H1 (cell line): Measurements from ENCODE around the gene IKBIP. TPM values are rescaled to one million over a fixed set of nuclear protein-coding genes. Genes with fewer than 3 reads are reported as not detected.

ENCODE experiments used
- CTCF ChIA-PET: fragments of 300-600 bp; sonication (Branson Sonifier 250); formaldehyde crosslinking; loops from one replicate; lab custom pipeline; 2021; ENCODE audit not compliant: partially characterized antibody; lab: Charles Lee
- POLR2A ChIA-PET: fragments of 300-600 bp; sonication (Branson Sonifier 250); formaldehyde crosslinking; loops from one replicate; lab custom pipeline; 2021; ENCODE audit warnings: inconsistent platforms; ENCODE audit not compliant: partially characterized antibody; lab: Charles Lee
- DNase-seq, 2 experiments: peaks; one replicate each; pipeline versions ENCODE4 v3.0.0 to v3.0.0-alpha.2; 2010 to 2022; ENCODE audit warnings: low spot score in 2 of 2, low read depth in 1 of 2, mixed read lengths in 1 of 2
- FAIRE-seq: peaks from 2 replicates; lab custom pipeline; 2011; peaks lifted over from hg19 to GRCh38; lab: Jason Lieb, UNC
- H2AFZ ChIP-seq: 2 replicates; pipeline ENCODE4 v1.8.1; 2012; ENCODE audit warnings: low read length, inconsistent platforms
- H2AK5ac ChIP-seq: 2 replicates; pipeline ENCODE4 v1.6.1; 2013; ENCODE audit warnings: low read depth, low read length
- H2BK120ac ChIP-seq: replicated peaks from 2 replicates; pipeline ENCODE3; 2013; ENCODE audit warnings: low read depth, low read length, inconsistent platforms
- H2BK12ac ChIP-seq: 2 replicates; pipeline ENCODE4 v1.6.1; 2013; ENCODE audit warnings: low read depth, low read length
- H2BK15ac ChIP-seq: 2 replicates; pipeline ENCODE4 v1.6.1; 2013; ENCODE audit warnings: low read length
- H2BK20ac ChIP-seq: 2 replicates; pipeline ENCODE4 v1.6.1; 2013; ENCODE audit warnings: low read length
- H2BK5ac ChIP-seq: 2 replicates; pipeline ENCODE4 v1.6.1; 2013; ENCODE audit warnings: low read depth, low read length
- H3K14ac ChIP-seq: 2 replicates; pipeline ENCODE4 v1.6.1; 2013; ENCODE audit warnings: inconsistent platforms; ENCODE audit not compliant: insufficient read length
- H3K18ac ChIP-seq: 2 replicates; pipeline ENCODE4 v1.6.1; 2013; ENCODE audit warnings: low read length; ENCODE audit errors: extremely low read depth
- H3K23ac ChIP-seq: 2 replicates; pipeline ENCODE4 v1.6.1; 2013; ENCODE audit warnings: inconsistent platforms; ENCODE audit not compliant: insufficient read length
- H3K23me2 ChIP-seq: 2 replicates; pipeline ENCODE4 v1.6.1; 2013; ENCODE audit warnings: low read depth, low read length
- H3K27ac ChIP-seq: 2 replicates; pipeline ENCODE4 v1.6.1; 2011; ENCODE audit warnings: low read depth, low read length, inconsistent platforms
- H3K27me3 ChIP-seq, 4 experiments: replicated peaks in 1 of 4; 1 replicate in 1 of 4; 2 replicates in 3 of 4; pipeline versions ENCODE4 v1.6.1 to v1.8.1; 2011 to 2013; ENCODE audit warnings: low read length in 3 of 4, mild to moderate bottlenecking in 3 of 4, inconsistent platforms in 2 of 4, mixed read lengths in 2 of 4, moderate library complexity in 1 of 4; ENCODE audit not compliant: control insufficient read depth in 3 of 4, insufficient read depth in 3 of 4; ENCODE audit errors: extremely low read depth in 1 of 4
- H3K36me3 ChIP-seq, 4 experiments: 2 replicates each; pipeline versions ENCODE4 v1.6.1 to v1.8.1; 2011 to 2013; ENCODE audit warnings: mild to moderate bottlenecking in 4 of 4, low read length in 3 of 4, moderate library complexity in 2 of 4, control low read depth in 1 of 4, inconsistent platforms in 1 of 4; ENCODE audit not compliant: insufficient read depth in 4 of 4, control insufficient read depth in 2 of 4
- H3K4ac ChIP-seq: replicated peaks from 2 replicates; pipeline ENCODE3; 2013; ENCODE audit warnings: low read length, low read depth, mixed read lengths, inconsistent platforms; ENCODE audit not compliant: insufficient read length
- H3K4me1 ChIP-seq, 4 experiments: replicated peaks in 1 of 4; 1 replicate in 1 of 4; 2 replicates in 3 of 4; pipeline versions ENCODE4 v1.6.1 to v1.8.1; 2011 to 2013; ENCODE audit warnings: low read length in 3 of 4, inconsistent platforms in 2 of 4, mixed read lengths in 1 of 4; ENCODE audit not compliant: insufficient read depth in 4 of 4, control insufficient read depth in 3 of 4
- H3K4me2 ChIP-seq, 2 experiments: 2 replicates each; pipeline versions ENCODE4 v1.6.1 to v1.8.1; 2011 to 2013; ENCODE audit warnings: low read depth in 2 of 2, low read length in 2 of 2, control low read depth in 1 of 2, inconsistent platforms in 1 of 2, mild to moderate bottlenecking in 1 of 2; ENCODE audit not compliant: insufficient read depth in 1 of 2
- H3K4me3 ChIP-seq, 4 experiments: fragments of 200-600, 300-600 bp in 1 of 4; sonication (generic), shearing (Covaris generic), sonication (Bioruptor Twin) in 1 of 4; 2 replicates each; pipeline versions ENCODE4 v1.5.1 to v1.8.1; 2011 to 2016; ENCODE audit warnings: low read length in 4 of 4, low read depth in 3 of 4, control low read depth in 2 of 4, inconsistent platforms in 2 of 4, mild to moderate bottlenecking in 2 of 4, mixed read lengths in 1 of 4, moderate library complexity in 1 of 4; ENCODE audit not compliant: insufficient read depth in 2 of 4; ENCODE audit errors: extremely low read depth in 1 of 4
- H3K56ac ChIP-seq: replicated peaks from 2 replicates; pipeline ENCODE3; 2013; ENCODE audit warnings: low read depth, mild to moderate bottlenecking, mixed read lengths, low read length, inconsistent platforms; ENCODE audit not compliant: insufficient read length
- H3K79me1 ChIP-seq: 2 replicates; pipeline ENCODE4 v1.6.1; 2013; ENCODE audit warnings: low read depth, low read length, control low read depth
- H3K79me2 ChIP-seq, 2 experiments: 2 replicates each; pipeline versions ENCODE4 v1.6.1 to v1.8.1; 2012 to 2013; ENCODE audit warnings: low read length in 2 of 2, mild to moderate bottlenecking in 2 of 2, inconsistent platforms in 1 of 2; ENCODE audit not compliant: insufficient read depth in 2 of 2, control insufficient read depth in 1 of 2
- H3K9ac ChIP-seq, 4 experiments: replicated peaks in 1 of 4; 1 replicate in 1 of 4; 2 replicates in 3 of 4; pipeline versions ENCODE4 v1.6.1 to v1.8.1; 2011 to 2013; ENCODE audit warnings: low read depth in 3 of 4, low read length in 3 of 4, control low read depth in 2 of 4, mild to moderate bottlenecking in 2 of 4, moderate library complexity in 2 of 4, inconsistent platforms in 1 of 4; ENCODE audit errors: extremely low read depth in 1 of 4
- H3K9me3 ChIP-seq, 2 experiments: 2 replicates each; pipeline versions ENCODE4 v1.6.1 to v1.8.1; 2012 to 2013; ENCODE audit warnings: mild to moderate bottlenecking in 2 of 2, moderate library complexity in 2 of 2, control low read depth in 1 of 2, inconsistent platforms in 1 of 2, low read depth in 1 of 2, low read length in 1 of 2, mixed read lengths in 1 of 2; ENCODE audit not compliant: insufficient read depth in 2 of 2
- H4K20me1 ChIP-seq, 2 experiments: replicated peaks in 1 of 2; 2 replicates each; pipeline versions ENCODE3 to v1.8.1; 2011 to 2013; ENCODE audit warnings: inconsistent platforms in 2 of 2, low read length in 2 of 2, mild to moderate bottlenecking in 1 of 2; ENCODE audit not compliant: insufficient read depth in 2 of 2, control insufficient read depth in 1 of 2
- H4K5ac ChIP-seq: 2 replicates; pipeline ENCODE4 v1.6.1; 2013; ENCODE audit warnings: low read length, low read depth, mixed read lengths, inconsistent platforms; ENCODE audit not compliant: insufficient read length
- H4K8ac ChIP-seq: 2 replicates; pipeline ENCODE4 v1.8.0; 2013; ENCODE audit warnings: mild to moderate bottlenecking, moderate library complexity, low read length, inconsistent platforms; ENCODE audit not compliant: insufficient read depth; ENCODE audit errors: extremely low read depth
- H4K91ac ChIP-seq: replicated peaks from 2 replicates; pipeline ENCODE3; 2013; ENCODE audit warnings: low read length, mixed read lengths, inconsistent platforms; ENCODE audit not compliant: insufficient read length
- BCL11A ChIP-seq, 2 experiments: IDR thresholded peaks; one replicate each; pipeline ENCODE4 v1.6.1; 2011; ENCODE audit warnings: low read depth in 2 of 2, low read length in 2 of 2, mild to moderate bottlenecking in 2 of 2
- EGR1 ChIP-seq: IDR thresholded peaks from 2 replicates; pipeline ENCODE4 v1.6.1; 2011; ENCODE audit warnings: low read depth, low read length, borderline replicate concordance
- EP300 ChIP-seq, 2 experiments: IDR thresholded peaks; 1 replicate in 1 of 2; 2 replicates in 1 of 2; pipeline ENCODE4 v1.6.1; 2011 to 2012; ENCODE audit warnings: low read depth in 2 of 2, low read length in 2 of 2, mild to moderate bottlenecking in 2 of 2, borderline replicate concordance in 1 of 2, inconsistent platforms in 1 of 2, moderate library complexity in 1 of 2
- SAP30 ChIP-seq: fragments of 300-600 bp; sonication (generic); IDR thresholded peaks from 2 replicates; pipeline ENCODE4 v1.7.1; 2012; ENCODE audit warnings: low read length, moderate library complexity, mild to moderate bottlenecking, inconsistent platforms; ENCODE audit not compliant: insufficient read depth, insufficient replicate concordance
- TCF12 ChIP-seq: IDR thresholded peaks from 2 replicates; pipeline ENCODE4 v1.6.1; 2011; ENCODE audit warnings: low read depth, mild to moderate bottlenecking, low read length
- WGBS, 2 experiments: shearing (Covaris generic) in 1 of 2; methylation state at CpG; one replicate each; pipeline versions ENCODE4 v1.1.6 to v1.1.7; 2013 to 2015; ENCODE audit warnings: low lambda C conversion rate in 2 of 2, mixed read lengths in 2 of 2, inconsistent platforms in 1 of 2, low coverage in 1 of 2, missing lambda C conversion rate in 1 of 2; ENCODE audit not compliant: insufficient replicate concordance in 2 of 2, insufficient coverage in 1 of 2, insufficient read length in 1 of 2; ENCODE audit errors: extremely low coverage in 1 of 2, missing lambda C conversion rate in 1 of 2; 5-methylcytosine and 5-hydroxymethylcytosine counted together
- polyA plus RNA-seq, 7 experiments: library from polyadenylated mRNA; depleted of rRNA in 3 of 7; stranded (reverse) in 5 of 7; unstranded in 2 of 7; fragments of >200 nt in 5 of 7; fragments of 200-250 nt in 2 of 7; gene quantifications; 1 replicate in 5 of 7; 2 replicates in 1 of 7; 4 replicates in 1 of 7; pipeline versions ENCODE4 v1.2.1 to v1.2.3, GENCODE V29; 2011 to 2013; ENCODE audit warnings: missing spikeins in 2 of 7, mixed read lengths in 2 of 7
- total RNA-seq: library from RNA; stranded (reverse); fragmentation: NEBNext Ultra II Directional; extraction: Animal tissue kit (Norgen Biotek cat#: 25700); gene quantifications from 2 replicates; pipeline ENCODE4 v1.2.1, GENCODE V29; 2021

Gene IKBIP
- total and polyA plus RNA-seq, 2 of the 8 experiments (the other 6 are each of a cell fraction or from before 2014, with no cell fraction given), result 2.7 to 12.4 TPM

DNA sequence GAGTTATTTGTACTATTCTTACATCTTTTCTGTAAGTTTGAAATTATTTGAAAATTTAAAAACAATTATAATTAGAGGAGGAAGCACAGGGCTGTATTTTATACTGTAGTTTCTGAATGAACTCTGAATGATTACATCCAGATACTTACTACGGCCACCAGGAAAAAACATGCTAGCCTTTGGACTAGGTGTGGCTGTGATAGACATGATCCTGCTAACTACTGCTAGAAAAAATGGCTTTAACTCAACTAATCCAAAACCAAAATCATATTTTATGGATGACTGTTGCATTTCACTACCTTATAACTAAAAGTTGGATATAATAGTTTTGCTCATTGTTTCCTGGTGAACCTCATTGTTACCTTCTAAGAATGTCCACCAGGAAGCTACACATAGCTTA lies 66.2 kb downstream of the IKBIP start:
- WGBS, 2 experiments, result 87% methylated on average over 1 of the region's 1 CpG; no CpG with 5 or more reads in 1 of the 2 experiments
- POLR2A ChIA-PET, result interaction anchor here (1.2 kb wide), 1 partner anchor 11 kb away, joined by 3 read pairs; no protein-coding TSS in a partner anchor
- TF ChIP-seq EP300 (IDR thresholded peaks at IDR 0.05; ENCODE audit: borderline replicate concordance in 1 of 2, low read depth in 2 of 2, low read length in 2 of 2) (no peak), EGR1 (no peak), BCL11A (IDR thresholded peaks at IDR 0.05; ENCODE audit: low read depth in 2 of 2, low read length in 2 of 2) (no peak), SAP30 (no peak), TCF12 (no peak)

More for the DNA sequence above, 66.2 kb downstream of the IKBIP start:
- Histone ChIP-seq H3K79me2 (no peaks in the 10 kb centered on the region), H3K23ac (no peak overlapping the region), H2BK20ac (no peak overlapping the region), H2AFZ (no peak overlapping the region), H4K20me1 (no peaks in the 10 kb centered on the region), H3K14ac (no peak overlapping the region), H3K56ac (no peak overlapping the region), H3K4me3 (no peak overlapping the region), H2BK15ac (no peak overlapping the region), H4K5ac (no peak overlapping the region), H3K9ac (no peak overlapping the region), H3K18ac (no peak overlapping the region), H3K23me2 (no peaks in the 10 kb centered on the region; the same call in 1 of the 2 replicates), H2BK5ac (no peak overlapping the region), H3K27ac (no peak overlapping the region), H3K4me1 (no peaks in the 10 kb centered on the region), H2AK5ac (no peak overlapping the region), H3K4me2 (no peak overlapping the region), H3K79me1 (no peaks in the 10 kb centered on the region), H3K4ac (no peak overlapping the region), H3K9me3 (no peaks in the 10 kb centered on the region), H4K91ac (no peak overlapping the region), H2BK120ac (no peak overlapping the region), H3K27me3 (no peaks in the 10 kb centered on the region), H4K8ac (no peak overlapping the region), H3K36me3 (no peaks in the 10 kb centered on the region), H2BK12ac (no peak overlapping the region)
- CTCF ChIA-PET, result interaction anchor here (0.6 to 2.4 kb wide), 3 partner anchors 12 to 286 kb away, joined by 3 to 16 read pairs (median 3); no protein-coding TSS in a partner anchor
- DNase-seq (no peak), FAIRE-seq (no peak)
